Tibial nerve (tissue), 4 donors: ENCODE results near the gene MEIS1. TPM values are rescaled to one million over a fixed set of nuclear protein-coding genes. Genes with fewer than 3 reads are reported as not detected.

ENCODE experiments used
- DNase-seq, 2 donors: peaks; one replicate each; pipeline ENCODE4 v3.0.0-alpha.2; 2019; ENCODE audit warnings: low spot score in 2 of 2
- H3K27ac ChIP-seq, 4 donors: fragments of 200-600 bp; sonication (generic) in 3 of 4; one replicate each; pipeline ENCODE4 v1.5.1; 2017 to 2019; ENCODE audit warnings: mild to moderate bottlenecking in 1 of 4
- H3K27me3 ChIP-seq, 2 donors: fragments of 200-600 bp; sonication (generic) in 1 of 2; one replicate each; pipeline versions ENCODE4 v1.5.1 to v1.6.0; 2017 to 2019
- H3K36me3 ChIP-seq, 3 donors: fragments of 200-600 bp; sonication (generic); one replicate each; pipeline ENCODE4 v1.5.1; 2018 to 2019
- H3K4me1 ChIP-seq, 4 donors: fragments of 200-600 bp; sonication (generic) in 3 of 4; one replicate each; pipeline ENCODE4 v1.5.1; 2017 to 2019
- H3K4me3 ChIP-seq, 4 donors: fragments of 200-600 bp; sonication (generic) in 3 of 4; one replicate each; pipeline ENCODE4 v1.5.1; 2017 to 2019; ENCODE audit warnings: mild to moderate bottlenecking in 1 of 4, moderate library complexity in 1 of 4
- H3K9me3 ChIP-seq, 4 donors: fragments of 200-600 bp; sonication (generic) in 3 of 4; one replicate each; pipeline ENCODE4 v1.5.1; 2017 to 2019
- CTCF ChIP-seq, 5 experiments: fragments of 200-600 bp in 3 of 5; fragments of 450-650 bp in 2 of 5; sonication (generic) in 3 of 5; IDR thresholded peaks; one replicate each; pipeline ENCODE4 v1.5.1; 2016 to 2019; ENCODE audit warnings: antibody characterized with exemption in 5 of 5, mild to moderate bottlenecking in 3 of 5, moderate library complexity in 2 of 5
- EP300 ChIP-seq, 2 donors: sonication (generic); formaldehyde crosslinking; IDR thresholded peaks; one replicate each; pipeline ENCODE4 v1.6.1; 2017; ENCODE audit warnings: antibody characterized with exemption in 2 of 2, mild to moderate bottlenecking in 1 of 2
- POLR2A ChIP-seq, 2 donors: fragments of 450-650 bp; IDR thresholded peaks; one replicate each; pipeline ENCODE4 v1.6.1; 2017; ENCODE audit warnings: antibody characterized with exemption in 2 of 2, mild to moderate bottlenecking in 2 of 2, moderate library complexity in 2 of 2
- WGBS, 2 donors: methylation state at CpG; one replicate each; pipeline ENCODE4 v1.1.5; 2018; 5-methylcytosine and 5-hydroxymethylcytosine counted together
- total RNA-seq, 4 donors: library from RNA; depleted of rRNA; stranded (reverse); fragments of >200 nt; gene quantifications; one replicate each; pipeline ENCODE4 v1.1.0, GENCODE V29; 2016

MEIS1 gene
- total RNA-seq, 4 donors from 2014 or later = 9.0 to 18.4 (median 12.5) TPM

GRCh38 chr2:66490588-66491001, 55.7 kb downstream of the MEIS1 start:
- H3K27ac ChIP-seq = no peak overlapping the region
- TF ChIP-seq CTCF (IDR thresholded peaks at IDR 0.05) (no peak), POLR2A (IDR thresholded peaks at IDR 0.05) (no peak), EP300 (IDR thresholded peaks at IDR 0.05) (no peak)
- no peak for DNase-seq
- H3K27me3 ChIP-seq = no peaks in the 10 kb centered on the region
- H3K4me3 ChIP-seq = no peak overlapping the region
- peaks cover 0 to 21% (median 4%) of the 10 kb centered on the region in 4 donors for H3K4me1 ChIP-seq
- H3K36me3 ChIP-seq = no peaks in the 10 kb centered on the region
- WGBS, 2 donors = 60 to 68% methylated on average over 3 of the region's 3 CpGs
- H3K9me3 ChIP-seq = no peaks in the 10 kb centered on the region

- Histone ChIP-seq H3K36me3 (no peaks in the 10 kb centered on the region), H3K9me3 (no peaks in the 10 kb centered on the region), H3K27me3 (no peaks in the 10 kb centered on the region), H3K4me3 (no peak overlapping the region), H3K27ac (no peak overlapping the region), H3K4me1 (peaks cover 0 to 26% (median 11%) of the 10 kb centered on the region in 4 donors)
- no peak for TF ChIP-seq CTCF (IDR thresholded peaks at IDR 0.05)
- no peak for TF ChIP-seq POLR2A (IDR thresholded peaks at IDR 0.05)
- peak in 1 of 2 donors; percentile 36 for TF ChIP-seq EP300 (IDR thresholded peaks at IDR 0.05)
- 55 to 78% methylated on average over 6 of the region's 6 CpGs for WGBS, 2 donors
- DNase-seq = peak in 1 of 2 donors; percentile 64
Measured at GRCh38 chr2:66494708-66495107, 59.8 kb downstream of the MEIS1 start.

GRCh38 chr2:66495788-66496640, 61.1 kb downstream of the MEIS1 start:
- DNase-seq = no peak
- Histone ChIP-seq H3K36me3 (no peaks in the 10 kb centered on the region), H3K9me3 (no peaks in the 10 kb centered on the region), H3K4me3 (no peak overlapping the region), H3K27ac (no peak overlapping the region), H3K27me3 (no peaks in the 10 kb centered on the region), H3K4me1 (peaks cover 0 to 14% (median 10%) of the 10 kb centered on the region in 4 donors)
- 56 to 59% methylated on average over 13 of the region's 13 CpGs for WGBS, 2 donors
- TF ChIP-seq CTCF (IDR thresholded peaks at IDR 0.05) (no peak), POLR2A (IDR thresholded peaks at IDR 0.05) (no peak), EP300 (IDR thresholded peaks at IDR 0.05) (no peak)

- TF ChIP-seq POLR2A (IDR thresholded peaks at IDR 0.05) = no peak
- Histone ChIP-seq H3K27ac (no peak overlapping the region), H3K27me3 (no peaks in the 10 kb centered on the region), H3K36me3 (no peaks in the 10 kb centered on the region), H3K4me1 (peaks cover 0 to 13% (median 9%) of the 10 kb centered on the region in 4 donors), H3K9me3 (no peaks in the 10 kb centered on the region), H3K4me3 (no peak overlapping the region)
- no peak for DNase-seq
- 52 to 64% methylated on average over 5 of the region's 5 CpGs for WGBS, 2 donors
Measured at GRCh38 chr2:66496670-66497420, 61.9 kb downstream of the MEIS1 start.

- no peaks in the 10 kb centered on the region for H3K27me3 ChIP-seq
- TF ChIP-seq POLR2A (IDR thresholded peaks at IDR 0.05) (no peak), CTCF (IDR thresholded peaks at IDR 0.05) (no peak), EP300 (IDR thresholded peaks at IDR 0.05) (no peak)
- no peak overlapping the region for H3K27ac ChIP-seq
- WGBS, 2 donors = 90 to 93% methylated on average over 6 of the region's 6 CpGs
- no peaks in the 10 kb centered on the region for H3K36me3 ChIP-seq
- peaks cover 0 to 13% (median 9%) of the 10 kb centered on the region in 4 donors for H3K4me1 ChIP-seq
- no peak overlapping the region for H3K4me3 ChIP-seq
- H3K9me3 ChIP-seq = no peaks in the 10 kb centered on the region
- DNase-seq = no peak
Measured at GRCh38 chr2:66497431-66498288, 62.7 kb downstream of the MEIS1 start.
